Activated CD8-positive, alpha-beta memory T cell treated with anti-CD3 and anti-CD28 coated beads for 4 hours (primary cell): ENCODE measurements around the gene LEFTY1.
"Not testable (repeated sequence)": the region's sequence is repeated elsewhere in the genome, so short reads cannot be mapped to it uniquely, and the experiment has no call there.

Experiments
- DNase-seq, 2 donors: peaks; one replicate each; pipeline ENCODE4 v3.0.0-alpha.2; 2020; ENCODE audit warnings: low read depth in 2 of 2

LEFTY1 gene

GRCh38 chr1:225849925-225850324 lies 39.0 kb downstream of the LEFTY1 start:
- DNase-seq = peak in 1 of 2 donors; percentile 27

DNA sequence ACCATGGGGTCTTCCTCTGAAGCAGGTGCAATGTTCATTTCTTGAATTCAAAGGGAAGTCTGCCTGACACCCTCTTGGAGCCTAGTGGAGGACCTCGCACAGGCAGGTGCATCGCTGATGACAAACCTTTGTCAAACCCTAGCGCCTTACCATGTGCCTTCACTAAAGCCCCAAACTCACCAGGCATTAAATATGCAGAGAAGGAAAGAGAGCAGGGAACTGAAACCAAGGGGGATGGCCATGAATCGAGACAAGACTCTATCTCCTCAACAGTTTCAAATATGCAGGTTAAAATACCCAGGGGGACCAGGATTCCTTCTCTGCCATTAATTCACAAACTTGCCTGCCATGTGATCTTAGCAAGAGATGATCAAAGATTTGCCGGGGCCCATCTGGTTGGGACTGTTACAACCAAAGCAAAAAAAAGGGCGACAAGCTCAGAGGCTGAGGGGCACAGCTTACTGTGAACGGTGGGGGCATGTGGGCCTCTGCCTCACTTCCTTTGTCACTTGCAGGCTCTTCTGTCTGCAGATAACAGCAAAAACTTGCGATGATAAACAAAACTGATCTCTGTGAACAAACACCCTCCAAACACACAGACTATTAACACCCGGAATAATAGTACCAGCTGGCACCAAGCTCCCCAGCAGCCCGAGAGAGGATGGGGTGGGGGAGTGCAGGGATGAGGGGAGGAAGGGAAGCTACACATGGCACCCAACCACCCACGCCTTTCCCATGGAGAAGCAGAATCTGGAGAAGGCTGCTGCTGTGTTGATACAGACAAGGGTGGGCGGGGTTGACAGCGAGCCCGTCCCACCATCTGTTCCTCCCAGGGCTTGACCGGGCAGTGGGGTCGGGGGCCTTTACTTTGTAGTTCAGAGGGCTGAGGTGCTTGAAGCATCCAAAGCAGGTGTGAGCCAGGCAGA lies 40.7 kb downstream of the LEFTY1 start:
- DNase-seq = no peak

DNA sequence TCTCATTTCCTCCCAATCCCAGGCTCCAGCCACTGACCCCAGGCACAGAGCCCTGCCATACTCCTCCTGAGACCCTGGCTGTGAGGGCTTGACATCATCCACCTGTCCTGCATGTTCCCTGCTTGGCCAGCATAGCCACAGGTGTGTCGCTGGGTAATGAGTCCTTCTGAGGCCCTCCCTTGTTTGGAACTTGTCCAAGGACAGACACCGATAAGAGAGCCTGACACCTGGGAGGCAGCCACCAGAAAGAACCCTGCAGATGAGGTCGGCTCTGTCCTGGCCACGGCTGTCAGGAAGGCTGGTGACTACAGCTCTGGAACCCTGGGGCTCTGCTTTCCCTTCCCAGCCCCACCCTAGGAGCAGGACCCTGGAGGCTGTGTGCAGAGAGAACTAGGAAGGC lies 41.3 kb downstream of the LEFTY1 start:
- DNase-seq = no peak

DNA sequence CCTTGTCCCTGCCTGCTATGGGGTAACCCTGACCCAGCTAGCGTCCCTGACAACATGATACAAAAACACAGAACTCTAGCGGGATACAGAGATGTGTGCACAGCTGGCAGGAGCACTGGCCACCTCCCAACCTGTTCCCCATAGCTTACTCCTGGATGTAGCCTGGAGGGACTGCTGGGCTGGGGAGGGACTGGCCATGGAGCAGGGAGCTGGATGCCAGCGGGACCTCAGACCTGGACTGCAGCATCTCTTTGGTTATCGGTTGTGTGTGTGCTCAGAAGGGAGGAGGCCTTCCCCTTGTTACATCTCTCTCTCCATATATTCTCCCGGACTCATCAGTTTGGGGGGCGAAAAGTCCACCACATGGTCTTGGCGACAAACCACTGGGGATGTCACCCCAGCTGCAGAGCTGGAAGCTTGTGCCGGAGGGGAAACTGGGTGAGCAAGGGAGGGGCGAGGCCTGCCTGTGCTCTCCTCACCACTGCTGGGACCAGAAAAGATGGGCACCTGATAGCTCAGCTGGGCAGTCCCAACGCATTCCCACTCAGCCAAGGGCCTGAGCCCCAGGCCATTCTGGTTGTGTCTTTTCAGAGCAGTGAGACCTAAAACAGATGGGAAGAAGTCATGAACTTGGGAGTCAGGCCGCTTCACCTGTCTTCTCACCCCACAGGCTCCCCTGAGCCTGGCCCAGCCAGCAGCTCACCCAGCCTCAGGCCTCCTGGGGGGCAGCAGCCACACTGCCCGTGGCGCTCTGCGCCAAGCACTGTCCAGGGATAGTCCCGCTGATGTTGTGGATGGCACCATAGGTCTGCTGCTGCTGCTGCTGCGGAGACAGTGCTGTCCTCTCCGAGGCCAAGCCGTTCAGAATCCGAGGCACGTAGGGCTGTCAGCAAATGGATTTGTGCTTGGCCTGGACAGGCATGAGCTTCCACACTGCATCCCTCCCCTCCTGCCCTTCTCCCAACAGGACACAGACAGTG lies 42.3 kb downstream of the LEFTY1 start:
- DNase-seq = no peak

- no peak for DNase-seq
These were observed 43.2 kb downstream of the LEFTY1 start for GRCh38 chr1:225845571-225846259.

DNA sequence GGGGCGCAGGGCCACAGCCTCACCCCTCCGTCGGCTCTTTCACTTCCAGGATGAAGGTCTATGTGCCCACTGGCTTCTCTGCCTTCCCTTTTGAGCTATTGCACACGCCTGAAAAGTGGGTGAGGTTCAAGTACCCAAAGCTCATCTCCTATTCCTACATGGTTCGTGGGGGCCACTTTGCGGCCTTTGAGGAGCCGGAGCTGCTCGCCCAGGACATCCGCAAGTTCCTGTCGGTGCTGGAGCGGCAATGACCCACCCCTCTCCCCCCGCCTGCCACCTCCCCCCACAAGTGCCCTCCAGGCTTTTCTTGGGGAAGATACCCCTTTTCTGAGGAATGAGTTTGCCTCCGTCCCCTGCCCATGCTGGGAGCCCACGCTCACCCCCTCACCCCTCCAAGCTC lies 43.8 kb downstream of the LEFTY1 start:
- DNase-seq = no peak

- no peak for DNase-seq
These were observed 44.5 kb downstream of the LEFTY1 start for GRCh38 chr1:225844236-225845061.

- no peak for DNase-seq
These were observed 45.5 kb downstream of the LEFTY1 start for GRCh38 chr1:225843426-225843795.

- DNase-seq = no peak
These were observed 46.0 kb downstream of the LEFTY1 start for GRCh38 chr1:225842788-225843425.

GRCh38 chr1:225842074-225842473 lies 46.9 kb downstream of the LEFTY1 start:
- no peak for DNase-seq

GRCh38 chr1:225840713-225841112 lies 48.2 kb downstream of the LEFTY1 start:
- no peak for DNase-seq

DNA sequence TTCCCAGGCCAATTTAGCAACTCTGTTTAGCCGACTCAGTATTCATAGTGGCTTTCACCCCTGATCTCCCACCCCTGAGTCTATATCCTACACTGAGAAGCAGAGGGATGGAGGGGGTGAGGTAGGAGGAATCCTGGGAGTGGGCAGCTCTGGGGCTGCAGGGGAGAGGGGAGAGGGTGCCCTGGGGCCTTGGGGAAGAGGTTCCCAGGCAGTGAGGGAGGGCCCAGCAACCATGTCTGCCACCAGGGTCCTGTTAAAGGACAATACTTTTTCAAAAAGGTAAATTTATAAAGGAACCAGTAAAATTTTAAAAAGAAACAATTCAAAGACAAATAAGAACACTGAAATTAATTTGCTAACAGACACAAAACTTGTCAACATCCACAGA lies 48.7 kb downstream of the LEFTY1 start:
- no peak for DNase-seq

GRCh38 chr1:225838793-225839192 lies 50.2 kb downstream of the LEFTY1 start:
- DNase-seq = no peak

DNA sequence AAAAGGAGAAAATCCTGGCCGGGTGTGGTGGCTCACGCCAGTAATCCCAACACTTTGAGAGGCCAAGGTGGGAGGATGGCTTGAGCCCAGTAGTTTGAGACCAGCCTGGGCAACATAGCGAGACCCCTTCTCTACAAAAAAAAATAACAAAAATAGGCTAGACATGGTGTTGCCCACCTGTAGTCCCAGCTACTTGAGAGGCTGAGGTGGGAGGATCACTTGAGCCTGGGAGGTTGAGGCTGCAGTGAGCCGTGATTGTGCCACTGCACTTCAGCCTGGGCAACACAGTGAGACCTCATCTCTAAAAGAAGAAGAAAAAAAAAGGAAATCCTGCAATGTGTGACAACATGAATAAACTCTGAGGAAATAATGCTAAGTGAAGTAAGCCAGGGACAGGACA lies 52.6 kb downstream of the LEFTY1 start:
- not testable (repeated sequence) for DNase-seq
